ENCODE measurements around the gene MEGF8. TPM values are rescaled to one million over a fixed set of nuclear protein-coding genes. Genes with fewer than 3 reads are reported as not detected.
A peak's percentile ranks its signal among the peaks of the same experiment; 100 is the strongest.

Gene MEGF8
- total and polyA plus RNA-seq, 9 of the 15 experiments (the other 6 are each of a cell fraction or from before 2014, with no cell fraction given) = 0.28 to 13.1 (median 3.0) TPM

GRCh38 chr19:42284066-42284501 is 41.4 kb upstream of the MEGF8 start:
- BruUV-seq (replicated peaks) = no TSS peak
- DNase-seq (ENCODE audit: extremely low read depth in 1 of 4, low spot score in 3 of 4) (peak; percentile 86 to 95 (median 88)), ATAC-seq (peak; percentile 1; the same call in 2 of the 3 replicates), FAIRE-seq (no peak)
- Histone ChIP-seq H3K27ac (ENCODE audit: extremely low read depth, low read depth, low read length) (peak overlapping the region; percentile 90), H3K9me3 (replicated peaks; ENCODE audit: control insufficient read depth, insufficient read depth, low read depth, low read length) (no peaks in the 10 kb centered on the region), H4K20me1 (replicated peaks; ENCODE audit: control insufficient read depth, insufficient read depth, low read length) (0 out of 2 replicates have a peak, but pooled peaks cover 8% of the 10 kb centered on the region), H3K79me2 (ENCODE audit: control insufficient read depth, insufficient read depth, low read length) (peaks cover 66% of the 10 kb centered on the region), H3K4me3 (peak overlapping the region; percentile 48), H2AFZ (ENCODE audit: low read depth, low read length) (peak overlapping the region; percentile 55; the same call in 1 of the 2 replicates), H3K36me3 (ENCODE audit: control insufficient read depth, insufficient read depth, low read length) (peaks cover 26% of the 10 kb centered on the region; the same call in 2 of the 3 replicates), H3K9me1 (ENCODE audit: control insufficient read depth, insufficient read depth, low read length) (no peaks in the 10 kb centered on the region), H3K4me2 (ENCODE audit: insufficient read depth, low read length) (peak overlapping the region; percentile 51; the same call in 1 of the 2 replicates), H3K4me1 (replicated peaks in 1 of 2; ENCODE audit: control insufficient read depth in 2 of 2, insufficient read depth in 2 of 2, low read length in 2 of 2) (peaks cover 45 to 87% of the 10 kb centered on the region in 2 experiments), H3K27me3 (ENCODE audit: control insufficient read depth in 2 of 2, insufficient read depth in 2 of 2, low read length in 2 of 2) (no peaks in the 10 kb centered on the region; a peak in 1 of 5 replicates), H3K9ac (ENCODE audit: insufficient read depth in 1 of 2, low read depth in 2 of 2, low read length in 2 of 2) (peak overlapping the region; percentile 68 to 94; a peak in 3 of 4 replicates)
- ChIA-PET CTCF (ENCODE audit: low intra/inter-chr PET ratio) (interaction anchor here (0.8 kb wide), 1 partner anchor 41 kb away, joined by 3 read pairs; the partner anchor contains the start of gene MEGF8), POLR2A (interaction anchor here (1.0 to 1.7 kb wide), 4 partner anchors 9 to 40 kb away, joined by 3 to 4 read pairs (median 4); no protein-coding TSS in a partner anchor)
- intact Hi-C loops (cut with micrococcal nuclease) (no loop called here), in situ Hi-C loops (cut with MboI) (no loop called here)
- 3% methylated on average over 12 of the region's 76 CpGs for WGBS (ENCODE audit: insufficient coverage, low coverage, missing lambda C conversion rate)
- TF ChIP-seq U2AF1 (optimal IDR thresholded peaks at IDR 0.05; ENCODE audit: low read depth, low read length) = no peak
- peak; percentile 83 for TF ChIP-seq POLR2G (IDR thresholded peaks at IDR 0.05; ENCODE audit: low read depth, low read length)
- TF ChIP-seq CXXC5 (CRISPR knock-in tag; IDR thresholded peaks at IDR 0.05) = peak; percentile 79
- TF ChIP-seq ZNF785 (CRISPR knock-in tag; IDR thresholded peaks at IDR 0.05) = no peak
- TF ChIP-seq BHLHE40 (IDR thresholded peaks at IDR 0.05; ENCODE audit: low read length) = peak; percentile 59; the same call in 1 of the 2 replicates
- TF ChIP-seq ATF1 (CRISPR knock-in tag; IDR thresholded peaks at IDR 0.05) = no peak
- no peak for TF ChIP-seq ATF1 (tag; IDR thresholded peaks at IDR 0.05)
- TF ChIP-seq HMGN3 (IDR thresholded peaks at IDR 0.05; ENCODE audit: borderline replicate concordance, extremely low read depth, insufficient read length, low read depth, low read length) = peak; percentile 39
- no peak for TF ChIP-seq HDAC8 (tag; IDR thresholded peaks at IDR 0.05)
- TF ChIP-seq TCF3 (CRISPR knock-in tag; IDR thresholded peaks at IDR 0.05) = no peak
- peak; percentile 79 for TF ChIP-seq CREM (IDR thresholded peaks at IDR 0.05; ENCODE audit: low read depth)
- 0 out of 2 replicates have a peak, but pooled peaks have one; percentile 64 for TF ChIP-seq ERF (CRISPR knock-in tag; IDR thresholded peaks at IDR 0.05)
- no peak for TF ChIP-seq MAFF (IDR thresholded peaks at IDR 0.05; ENCODE audit: low read length)
- no peak for TF ChIP-seq ZBTB8A (IDR thresholded peaks at IDR 0.05; ENCODE audit: partially characterized antibody)
- 0 out of 2 replicates have a peak, but pooled peaks have one; percentile 30 for TF ChIP-seq SIN3B (IDR thresholded peaks at IDR 0.05; ENCODE audit: low read depth)
- TF ChIP-seq NONO (IDR thresholded peaks at IDR 0.05; ENCODE audit: low read depth in 2 of 2, low read length in 1 of 2) = peak in 1 of 2 experiments; percentile 91; a peak in 2 of 4 replicates
- TF ChIP-seq NRF1 (conservative IDR thresholded peaks at IDR 0.05 in 1 of 2, IDR thresholded peaks at IDR 0.05 in 1 of 2) = peak in 1 of 2 experiments; percentile 31; a peak in 2 of 4 replicates
- no peak for TF ChIP-seq ZNF277 (CRISPR knock-in tag; IDR thresholded peaks at IDR 0.05; ENCODE audit: borderline replicate concordance)
- peak; percentile 24 for TF ChIP-seq RBBP5 (IDR thresholded peaks at IDR 0.05; ENCODE audit: borderline replicate concordance, insufficient read depth, low read length, poor library complexity, severe bottlenecking)
- TF ChIP-seq, protein P1, sequence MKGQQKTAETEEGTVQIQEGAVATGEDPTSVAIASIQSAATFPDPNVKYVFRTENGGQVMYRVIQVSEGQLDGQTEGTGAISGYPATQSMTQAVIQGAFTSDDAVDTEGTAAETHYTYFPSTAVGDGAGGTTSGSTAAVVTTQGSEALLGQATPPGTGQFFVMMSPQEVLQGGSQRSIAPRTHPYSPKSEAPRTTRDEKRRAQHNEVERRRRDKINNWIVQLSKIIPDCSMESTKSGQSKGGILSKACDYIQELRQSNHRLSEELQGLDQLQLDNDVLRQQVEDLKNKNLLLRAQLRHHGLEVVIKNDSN (CRISPR knock-in tag; IDR thresholded peaks at IDR 0.05) = no peak

Measured in K562 (cell line).